Right kidney (tissue), 9 donors: ENCODE results near the gene GVQW3.

Experiments
- DNase-seq: peaks from one replicate; pipeline ENCODE4 v3.0.0-alpha.2; 2016
- long read RNA-seq, 8 donors: transcript quantifications; one replicate each; lab custom pipeline, GENCODE V29; 2026

GVQW3 gene
- long read RNA-seq, donor 1, transcript GVQW3-203 (1 exons, 2,462 nt), result major isoform, 9 of 10 reads
- long read RNA-seq, donor 1, partial matches to known transcripts, result 0 of 10 reads
- long read RNA-seq, donor 1, other reads (novel, unspliced or antisense), result 0 of 10 reads
- long read RNA-seq, donor 2, partial matches to known transcripts, result 0 of 1 reads
- long read RNA-seq, donor 2, other reads (novel, unspliced or antisense), result 0 of 1 reads
- long read RNA-seq, donor 3, full-length matches to known transcripts, result 7 of 7 reads
- long read RNA-seq, donor 3, partial matches to known transcripts, result 0 of 7 reads
- long read RNA-seq, donor 3, other reads (novel, unspliced or antisense), result 0 of 7 reads
- long read RNA-seq, donor 4, transcript GVQW3-203 (1 exons, 2,462 nt), result major isoform, 11 of 12 reads
- long read RNA-seq, donor 4, partial matches to known transcripts, result 0 of 12 reads
- long read RNA-seq, donor 4, other reads (novel, unspliced or antisense), result 0 of 12 reads
- long read RNA-seq, donor 5, partial matches to known transcripts, result 0 of 5 reads
- long read RNA-seq, donor 5, other reads (novel, unspliced or antisense), result 0 of 5 reads
- long read RNA-seq, donor 6, partial matches to known transcripts, result 0 of 2 reads
- long read RNA-seq, donor 6, other reads (novel, unspliced or antisense), result 0 of 2 reads
- long read RNA-seq, donor 7, partial matches to known transcripts, result 0 of 6 reads
- long read RNA-seq, donor 7, other reads (novel, unspliced or antisense), result 0 of 6 reads
- long read RNA-seq, donor 8, transcript GVQW3-203 (1 exons, 2,462 nt), result major isoform, 5 of 5 reads
- long read RNA-seq, donor 8, partial matches to known transcripts, result 0 of 5 reads
- long read RNA-seq, donor 8, other reads (novel, unspliced or antisense), result 0 of 5 reads

- DNase-seq, result peak; percentile 99
Observed at GRCh38 chr11:76380977-76381719, at the start of gene GVQW3, which contains the start of gene THAP12. TSS of gene GVQW3 (plus strand) at chr11:76381323. CDS start at chr11:76381829, 506 bp downstream. TSS of gene THAP12 (minus strand) at chr11:76381132. CDS start at chr11:76380836, 296 bp downstream.

- no peak for DNase-seq
Observed at GRCh38 chr11:76334826-76335389, 46.2 kb upstream of the GVQW3 start.

GRCh38 chr11:76335842-76336241 lies 45.3 kb upstream of the GVQW3 start:
- no peak for DNase-seq

GRCh38 chr11:76336597-76336996 lies 44.5 kb upstream of the GVQW3 start:
- no peak for DNase-seq

- no peak for DNase-seq
Observed at GRCh38 chr11:76337469-76337868, 43.7 kb upstream of the GVQW3 start.

GRCh38 chr11:76337923-76338322 lies 43.2 kb upstream of the GVQW3 start:
- DNase-seq, result no peak

GRCh38 chr11:76339221-76339620 lies 41.9 kb upstream of the GVQW3 start:
- no peak for DNase-seq

GRCh38 chr11:76347466-76347865 lies 33.7 kb upstream of the GVQW3 start:
- DNase-seq, result no peak

- no peak for DNase-seq
Observed at GRCh38 chr11:76348348-76348747, 32.8 kb upstream of the GVQW3 start.

- DNase-seq, result no peak
Observed at GRCh38 chr11:76355172-76355571, 26.0 kb upstream of the GVQW3 start.

GRCh38 chr11:76361374-76361773 lies 19.7 kb upstream of the GVQW3 start:
- no peak for DNase-seq

GRCh38 chr11:76361776-76362175 lies 19.3 kb upstream of the GVQW3 start:
- DNase-seq, result no peak

GRCh38 chr11:76362716-76363115 lies 18.4 kb upstream of the GVQW3 start:
- DNase-seq, result no peak

- no peak for DNase-seq
Observed at GRCh38 chr11:76365038-76365679, 16.0 kb upstream of the GVQW3 start.

- no peak for DNase-seq
Observed at GRCh38 chr11:76368490-76368889, 12.6 kb upstream of the GVQW3 start.

GRCh38 chr11:76369406-76369805 lies 11.7 kb upstream of the GVQW3 start:
- DNase-seq, result no peak

GRCh38 chr11:76371170-76371569 lies 10.0 kb upstream of the GVQW3 start:
- DNase-seq, result no peak

- no peak for DNase-seq
Observed at GRCh38 chr11:76376746-76377558, 4.2 kb upstream of the GVQW3 start.

- DNase-seq, result no peak
Observed at GRCh38 chr11:76379807-76380158, 1.3 kb upstream of the GVQW3 start.

GRCh38 chr11:76380159-76380976 lies 755 bp upstream of the GVQW3 start:
- peak; percentile 74 for DNase-seq
